PC-3 (cell line): ENCODE data around the gene USP40. TPM values are rescaled to one million over a fixed set of nuclear protein-coding genes. Genes with fewer than 3 reads are reported as not detected.
A peak's percentile ranks its signal among the peaks of the same experiment; 100 is the strongest.

Experiments
- ATAC-seq: fragments of 200-7000 bp; cut with Tn5 transposase; 2 replicates; pipeline ENCODE4 v1.9.1; 2020; ENCODE audit warnings: mild to moderate bottlenecking, moderate library complexity
- BruUV-seq: library from RNA; stranded (reverse); fragments of 400-500 nt; replicated peaks from 2 replicates; lab custom pipeline; 2021; lab: Mats Ljungman, UMichigan
- CTCF ChIA-PET: fragments of 300-600 bp; sonication (Branson Sonifier 250); formaldehyde crosslinking; loops from one replicate; lab custom pipeline; 2022; ENCODE audit warnings: antibody characterized with exemption; lab: Charles Lee
- POLR2A ChIA-PET: fragments of 300-600 bp; sonication (Branson Sonifier 250); formaldehyde crosslinking; loops from one replicate; lab custom pipeline; 2022; ENCODE audit warnings: antibody characterized with exemption; ENCODE audit not compliant: unreplicated experiment; lab: Charles Lee
- DNase-seq: peaks from one replicate; pipeline ENCODE4 v3.0.0-alpha.2; 2015
- H2AFZ ChIP-seq: fragments of 300-600 bp; sonication (generic); 2 replicates; pipeline ENCODE4 v1.6.0; 2016; ENCODE audit warnings: antibody characterized with exemption, low read length
- H3F3A ChIP-seq: fragments of 300-600 bp; sonication (generic); one replicate; pipeline ENCODE4 v1.6.0; 2017; ENCODE audit warnings: antibody characterized with exemption, low read length, control low read depth, mild to moderate bottlenecking; ENCODE audit not compliant: unreplicated experiment
- H3K27ac ChIP-seq: fragments of 300-600 bp; sonication (generic); 2 replicates; pipeline ENCODE4 v1.5.1; 2016; ENCODE audit warnings: mild to moderate bottlenecking, low read length
- H3K27me3 ChIP-seq: fragments of 300-600 bp; sonication (generic); 2 replicates; pipeline ENCODE4 v1.6.1; 2016; ENCODE audit warnings: low read length, mixed read lengths
- H3K36me3 ChIP-seq: fragments of 300-600 bp; sonication (generic); 2 replicates; pipeline ENCODE4 v1.6.1; 2016; ENCODE audit warnings: low read depth, mixed run types, low read length, mixed read lengths
- H3K4me1 ChIP-seq: fragments of 300-600 bp; sonication (generic); 2 replicates; pipeline ENCODE4 v1.5.1; 2016; ENCODE audit warnings: low read length; ENCODE audit not compliant: insufficient read depth
- H3K4me2 ChIP-seq: fragments of 300-600 bp; sonication (generic); 2 replicates; pipeline ENCODE4 v1.6.0; 2016; ENCODE audit warnings: low read length
- H3K4me3 ChIP-seq: fragments of 300-600 bp; sonication (generic); 2 replicates; pipeline ENCODE4 v1.5.1; 2016; ENCODE audit warnings: mild to moderate bottlenecking, low read length, mixed read lengths
- H3K79me2 ChIP-seq: fragments of 300-600 bp; sonication (generic); 2 replicates; pipeline ENCODE4 v1.6.1; 2017; ENCODE audit warnings: low read length, mixed read lengths
- H3K9ac ChIP-seq: fragments of 300-600 bp; sonication (generic); 2 replicates; pipeline ENCODE4 v1.6.0; 2016; ENCODE audit warnings: mild to moderate bottlenecking, low read length
- H3K9me2 ChIP-seq: fragments of 300-600 bp; sonication (generic); replicated peaks from 2 replicates; pipeline ENCODE4 v1.6.1; 2016; ENCODE audit warnings: mixed run types, low read length, mixed read lengths
- H3K9me3 ChIP-seq: fragments of 300-600 bp; sonication (generic); 2 replicates; pipeline ENCODE4 v1.6.1; 2016; ENCODE audit warnings: low read length, mixed read lengths
- H4K20me1 ChIP-seq: fragments of 300-600 bp; sonication (generic); 2 replicates; pipeline ENCODE4 v1.6.1; 2016; ENCODE audit warnings: low read length, mixed read lengths
- CTCF ChIP-seq: fragments of 300-600 bp; sonication (generic); conservative IDR thresholded peaks from 2 replicates; pipeline ENCODE4 v1.5.1; 2017; ENCODE audit warnings: antibody characterized with exemption, low read depth, mild to moderate bottlenecking, low read length
- EZH2 ChIP-seq: fragments of 300-600 bp; sonication (generic); IDR thresholded peaks from one replicate; pipeline ENCODE4 v1.6.1; 2017; ENCODE audit warnings: antibody characterized with exemption, mild to moderate bottlenecking, low read length; ENCODE audit not compliant: unreplicated experiment
- EZH2phosphoT487 ChIP-seq: fragments of 300-600 bp; sonication (generic); IDR thresholded peaks from 2 replicates; pipeline ENCODE4 v1.6.1; 2018; ENCODE audit warnings: mild to moderate bottlenecking, antibody characterized with exemption, low read length, borderline replicate concordance
- intact Hi-C: fragments of 100-400 bp; cut with micrococcal nuclease; formaldehyde crosslinking; loops from 2 replicates; pipeline ENCODE4 v1.9.0; 2023
- total RNA-seq: library from RNA; depleted of rRNA; stranded (reverse); fragments of >200 nt; gene quantifications from 2 replicates; pipeline ENCODE4 v1.2.3, GENCODE V29; 2014

USP40 gene
- total RNA-seq, 1 experiment from 2014 or later = 32.1 TPM

GRCh38 chr2:233429175-233429897, 137.2 kb downstream of the USP40 start:
- no TSS peak for BruUV-seq

GRCh38 chr2:233428438-233428837, 138.1 kb downstream of the USP40 start:
- Histone ChIP-seq H3K27me3 (no peaks in the 10 kb centered on the region), H3K36me3 (peaks cover 35% of the 10 kb centered on the region), H3K27ac (peak overlapping the region; percentile 83), H2AFZ (no peak overlapping the region), H3K9me2 (no peaks in the 10 kb centered on the region; the same call in 1 of the 2 replicates), H3K9ac (no peak overlapping the region), H3K4me1 (peaks cover 68% of the 10 kb centered on the region), H3K4me2 (no peak overlapping the region), H3F3A (no peaks in the 10 kb centered on the region), H3K79me2 (peaks cover 96% of the 10 kb centered on the region), H3K9me3 (no peaks in the 10 kb centered on the region; the same call in 1 of the 2 replicates), H3K4me3 (no peak overlapping the region), H4K20me1 (no peaks in the 10 kb centered on the region)
- ATAC-seq (no peak), DNase-seq (no peak)
- intact Hi-C loops = loop anchor here (10.0 kb wide), 1 partner anchor 134 kb away; no protein-coding TSS in a partner anchor
- ChIA-PET CTCF (no interaction called here), POLR2A (interaction anchor here (0.5 kb wide), 1 partner anchor 32 kb away, joined by 4 read pairs; no protein-coding TSS in a partner anchor)
- no TSS peak for BruUV-seq
- TF ChIP-seq EZH2 = no peak
- TF ChIP-seq CTCF = no peak
- no peak for TF ChIP-seq EZH2phosphoT487

More at GRCh38 chr2:233429175-233429897, 137.2 kb downstream of the USP40 start:
- Histone ChIP-seq H3F3A (no peaks in the 10 kb centered on the region), H4K20me1 (no peaks in the 10 kb centered on the region), H3K4me2 (peak overlapping the region; percentile 26), H3K9me3 (no peaks in the 10 kb centered on the region; the same call in 1 of the 2 replicates), H3K36me3 (peaks cover 30% of the 10 kb centered on the region), H3K4me1 (peaks cover 59% of the 10 kb centered on the region), H3K27me3 (no peaks in the 10 kb centered on the region), H3K4me3 (no peak overlapping the region), H3K27ac (peak overlapping the region; percentile 83), H3K79me2 (peaks cover 92% of the 10 kb centered on the region), H3K9me2 (no peaks in the 10 kb centered on the region; the same call in 1 of the 2 replicates), H2AFZ (no peak overlapping the region), H3K9ac (peak overlapping the region; percentile 25)
- peak; percentile 31 for DNase-seq
- TF ChIP-seq EZH2 = no peak
- no peak for TF ChIP-seq EZH2phosphoT487
- no peak for TF ChIP-seq CTCF
- ChIA-PET CTCF (interaction anchor here (0.6 kb wide), 1 partner anchor 813 kb away, joined by 6 read pairs; no protein-coding TSS in a partner anchor), POLR2A (interaction anchor here (0.5 kb wide), 2 partner anchors 31 to 104 kb away, joined by 4 to 5 read pairs; no protein-coding TSS in a partner anchor)
- intact Hi-C loops = loop anchor here (10.0 kb wide), 1 partner anchor 135 kb away; no protein-coding TSS in a partner anchor
- ATAC-seq = peak; percentile 17; the same call in 1 of the 2 replicates
